Measurements from ENCODE around the gene THAP4. TPM values are rescaled to one million over a fixed set of nuclear protein-coding genes. Genes with fewer than 3 reads are reported as not detected.

Gene THAP4
- polyA plus RNA-seq, 3 donors = 15.1 to 25.9 (median 16.3) TPM

- Histone ChIP-seq H3K27me3 (ENCODE audit: control insufficient read depth in 2 of 2, insufficient read depth in 2 of 2, low read length in 2 of 2) (no peaks in the 10 kb centered on the region), H2AFZ (ENCODE audit: insufficient read depth, low read depth, low read length, poor library complexity, severe bottlenecking) (no peak overlapping the region), H3K4me2 (replicated peaks; ENCODE audit: extremely low read depth, low read length, poor library complexity, severe bottlenecking) (no peak overlapping the region), H3K9me3 (replicated peaks in 1 of 2; ENCODE audit: control insufficient read depth in 1 of 2, insufficient read depth in 1 of 2, low read length in 2 of 2) (peaks cover 0 to 12% of the 10 kb centered on the region in 2 donors), H3K4me3 (replicated peaks in 1 of 3; ENCODE audit: low read depth in 2 of 3, low read length in 3 of 3) (no peak overlapping the region), H3K4me1 (ENCODE audit: control insufficient read depth in 1 of 2, insufficient read depth in 2 of 2, low read length in 2 of 2) (no peaks in the 10 kb centered on the region), H3K9ac (ENCODE audit: insufficient read depth, low read length, poor library complexity, severe bottlenecking) (no peak overlapping the region), H4K20me1 (ENCODE audit: insufficient read depth, low read length) (no peaks in the 10 kb centered on the region), H3K79me2 (ENCODE audit: insufficient read depth, low read length) (no peaks in the 10 kb centered on the region), H3K27ac (ENCODE audit: low read depth in 1 of 2, low read length in 2 of 2) (no peak overlapping the region), H3K36me3 (replicated peaks in 1 of 2; ENCODE audit: control insufficient read depth in 1 of 2, insufficient read depth in 2 of 2, low read length in 2 of 2) (no peaks in the 10 kb centered on the region)
- Mint-ChIP-seq H3K4me3 (no peak overlapping the region), H3K27me3 (ENCODE audit: low read depth in 3 of 3) (peaks cover 0 to 4% (median 0%) of the 10 kb centered on the region in 3 donors), H3K9me3 (peaks cover 2 to 5% (median 4%) of the 10 kb centered on the region in 7 donors), H3K4me1 (no peaks in the 10 kb centered on the region), H3K27ac (peak overlapping the region in 1 of 7 donors; percentile 50), H3K36me3 (peaks cover 2 to 9% of the 10 kb centered on the region in 2 donors)
- WGBS (ENCODE audit: insufficient coverage) = 93% methylated on average over 5 of the region's 5 CpGs
- no peak for DNase-seq
- intact Hi-C loops (cut with micrococcal nuclease) = no loop called here
- TF ChIP-seq CTCF (IDR thresholded peaks at IDR 0.05) = no peak
Observed at GRCh38 chr2:241575624-241576292, 61.2 kb downstream of the THAP4 start.

- H3K36me3 Mint-ChIP-seq = peaks cover under 1 to 6% of the 10 kb centered on the region in 2 donors
- no peak overlapping the region for H3K4me2 ChIP-seq (replicated peaks; ENCODE audit: extremely low read depth, low read length, poor library complexity, severe bottlenecking)
Observed at GRCh38 chr2:241574911-241575623, 61.9 kb downstream of the THAP4 start.

More at GRCh38 chr2:241574911-241575623, 61.9 kb downstream of the THAP4 start:
- Histone ChIP-seq H3K4me3 (replicated peaks in 1 of 3; ENCODE audit: low read depth in 2 of 3, low read length in 3 of 3) (no peak overlapping the region), H2AFZ (ENCODE audit: insufficient read depth, low read depth, low read length, poor library complexity, severe bottlenecking) (no peak overlapping the region), H3K9me3 (replicated peaks in 1 of 2; ENCODE audit: control insufficient read depth in 1 of 2, insufficient read depth in 1 of 2, low read length in 2 of 2) (peaks cover 0 to 8% of the 10 kb centered on the region in 2 donors), H3K79me2 (ENCODE audit: insufficient read depth, low read length) (no peaks in the 10 kb centered on the region), H4K20me1 (ENCODE audit: insufficient read depth, low read length) (no peaks in the 10 kb centered on the region), H3K27me3 (ENCODE audit: control insufficient read depth in 2 of 2, insufficient read depth in 2 of 2, low read length in 2 of 2) (no peaks in the 10 kb centered on the region), H3K36me3 (replicated peaks in 1 of 2; ENCODE audit: control insufficient read depth in 1 of 2, insufficient read depth in 2 of 2, low read length in 2 of 2) (no peaks in the 10 kb centered on the region), H3K4me1 (ENCODE audit: control insufficient read depth in 1 of 2, insufficient read depth in 2 of 2, low read length in 2 of 2) (no peaks in the 10 kb centered on the region), H3K27ac (ENCODE audit: low read depth in 1 of 2, low read length in 2 of 2) (no peak overlapping the region), H3K9ac (ENCODE audit: insufficient read depth, low read length, poor library complexity, severe bottlenecking) (no peak overlapping the region)
- Mint-ChIP-seq H3K27ac (peak overlapping the region in 3 of 7 donors; percentile 25 to 40 (median 40)), H3K9me3 (peaks cover under 1 to 4% (median 2%) of the 10 kb centered on the region in 7 donors), H3K4me1 (no peaks in the 10 kb centered on the region), H3K27me3 (ENCODE audit: low read depth in 3 of 3) (peaks cover 0 to 4% (median 0%) of the 10 kb centered on the region in 3 donors), H3K4me3 (no peak overlapping the region)
- no peak for DNase-seq
- TF ChIP-seq CTCF (IDR thresholded peaks at IDR 0.05) = no peak
- intact Hi-C loops (cut with micrococcal nuclease) = no loop called here
- 92% methylated on average over 3 of the region's 7 CpGs for WGBS (ENCODE audit: insufficient coverage)

All from CD14-positive monocyte (primary cell).